ENCODE results near the gene TYW1B.
"Not testable (repeated sequence)": the region's sequence is repeated elsewhere in the genome, so short reads cannot be mapped to it uniquely, and the experiment has no call there.

Gene TYW1B

GRCh38 chr7:72753781-72754180 lies 74.2 kb downstream of the TYW1B start:
- DNase-seq: no peak

DNA sequence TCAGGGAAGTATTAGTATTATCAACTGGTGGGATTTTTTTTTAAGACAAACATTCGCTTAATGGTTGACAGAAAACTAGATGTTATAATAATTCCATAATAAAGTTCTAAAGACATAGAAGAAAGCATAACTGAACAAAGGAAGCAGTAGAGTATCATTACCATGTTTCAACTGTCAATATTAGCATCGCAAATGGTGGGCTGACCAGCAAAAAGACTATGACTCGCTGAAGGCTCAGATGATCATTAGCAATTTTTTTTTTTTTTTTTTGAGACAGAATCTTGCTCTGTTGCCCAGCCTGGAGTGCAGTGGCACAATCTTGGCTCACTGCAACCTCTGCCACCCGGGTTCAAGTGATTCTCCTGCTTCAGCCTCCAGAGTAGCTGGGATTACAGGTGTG lies 74.8 kb downstream of the TYW1B start:
- not testable (repeated sequence) for DNase-seq

GRCh38 chr7:72751978-72752377 lies 76.0 kb downstream of the TYW1B start:
- DNase-seq: no peak

DNA sequence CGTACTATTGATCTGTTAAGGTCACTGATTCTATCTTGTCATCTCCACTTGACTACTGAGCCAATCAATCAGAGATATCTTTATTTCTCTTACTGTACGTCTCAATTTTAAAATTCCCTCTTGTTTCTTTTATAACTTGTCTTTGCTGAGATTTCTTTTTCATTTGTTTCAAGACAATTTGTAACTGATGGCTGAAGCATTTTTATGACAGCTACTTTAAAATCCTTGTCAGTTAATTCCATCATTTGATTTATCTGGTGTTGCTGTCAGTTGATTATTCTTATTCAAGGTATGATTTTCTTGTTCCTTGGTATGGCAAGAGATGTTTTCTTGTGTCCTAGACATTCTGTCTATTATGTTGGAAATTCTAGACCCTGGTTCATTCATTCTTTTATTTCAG lies 76.6 kb downstream of the TYW1B start:
- no peak for DNase-seq

DNA sequence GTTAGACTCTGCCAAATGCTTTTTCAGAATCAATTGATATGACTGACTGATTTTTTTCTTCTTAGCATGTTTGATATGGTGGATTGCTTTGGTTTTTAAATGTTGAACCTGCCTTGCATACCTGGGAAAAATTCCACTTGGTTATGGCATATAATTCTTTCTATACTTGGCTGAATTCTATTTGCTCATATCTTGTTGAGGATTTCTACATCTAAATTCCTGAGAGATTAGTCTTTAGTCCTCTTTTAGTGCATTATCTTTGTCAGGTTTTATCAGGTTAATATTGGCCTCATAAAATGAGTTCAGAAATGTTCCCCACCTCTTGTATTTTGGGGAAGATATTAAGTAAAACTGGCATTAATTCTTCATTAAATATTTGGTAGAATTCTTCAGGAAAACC lies 79.4 kb downstream of the TYW1B start:
- DNase-seq: not testable (repeated sequence)

DNA sequence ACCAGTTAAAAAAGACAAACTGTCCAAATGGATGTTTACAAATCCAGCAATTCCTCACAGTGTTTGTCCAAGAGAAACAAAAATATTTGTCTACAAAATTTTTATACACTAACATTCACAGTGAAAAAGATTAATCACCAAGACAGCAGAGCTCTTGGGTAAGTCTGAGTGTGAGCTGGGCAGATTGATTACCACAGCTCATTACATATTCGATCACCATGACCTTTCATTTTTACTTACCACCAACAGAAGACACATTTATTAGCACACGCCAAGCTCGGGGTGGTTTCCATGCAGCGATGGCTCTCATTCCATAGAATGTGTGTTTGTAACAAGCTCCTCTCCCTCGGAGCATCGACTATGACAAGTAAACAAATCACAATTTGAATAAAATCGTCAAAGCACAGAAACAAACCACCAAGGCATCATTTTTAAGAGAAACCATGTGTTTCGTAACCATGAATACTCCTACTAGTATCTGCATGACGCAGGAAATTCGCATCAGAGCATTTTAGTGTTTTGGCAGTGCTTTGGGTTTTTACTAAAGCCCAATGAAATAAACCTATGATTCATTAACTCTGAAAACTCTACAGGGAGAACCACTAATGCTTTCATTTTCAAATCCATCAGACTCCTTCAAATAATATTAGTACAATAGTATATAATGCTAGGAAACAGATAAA lies 83.6 kb downstream of the TYW1B start:
- DNase-seq: not testable (repeated sequence)

DNA sequence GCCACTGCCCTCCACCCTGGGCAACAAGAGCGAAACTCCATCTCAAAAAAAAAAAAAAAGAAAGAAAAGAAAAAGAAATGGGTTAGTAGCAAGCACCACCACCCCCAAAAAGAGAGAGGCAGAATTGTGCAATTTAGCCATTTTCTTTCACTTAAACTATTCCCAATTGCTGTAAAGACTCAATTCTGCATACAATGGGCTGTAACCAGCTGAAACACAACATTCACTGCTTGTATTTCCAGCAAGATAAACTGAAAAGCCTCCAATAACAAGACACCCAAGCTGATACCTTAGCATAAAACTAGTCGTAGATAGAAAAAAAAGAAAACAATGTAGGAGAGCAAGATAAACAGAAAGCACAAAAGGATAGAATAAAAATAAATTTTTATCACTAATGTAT lies 84.2 kb downstream of the TYW1B start:
- DNase-seq: not testable (repeated sequence)

GRCh38 chr7:72739716-72740115 lies 88.3 kb downstream of the TYW1B start:
- not testable (repeated sequence) for DNase-seq

DNA sequence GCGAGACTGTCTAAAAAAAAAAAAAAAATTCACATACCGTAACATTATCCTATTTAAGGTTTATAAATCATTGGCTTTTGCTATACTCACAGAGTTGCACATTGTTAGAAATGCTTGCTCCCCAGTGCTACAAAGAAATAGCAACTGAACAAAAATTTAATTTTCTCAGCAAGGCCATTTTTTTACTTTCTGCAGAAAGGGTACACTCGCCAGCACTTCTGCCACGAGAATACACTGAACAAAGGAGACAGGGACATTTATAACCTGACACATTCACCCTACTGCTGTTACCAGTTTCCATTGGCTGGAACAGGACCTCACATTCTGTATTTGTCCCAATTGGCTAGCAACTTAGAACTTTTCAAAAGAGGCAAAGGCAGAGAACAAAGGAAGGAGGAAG lies 92.1 kb downstream of the TYW1B start:
- DNase-seq: not testable (repeated sequence)

DNA sequence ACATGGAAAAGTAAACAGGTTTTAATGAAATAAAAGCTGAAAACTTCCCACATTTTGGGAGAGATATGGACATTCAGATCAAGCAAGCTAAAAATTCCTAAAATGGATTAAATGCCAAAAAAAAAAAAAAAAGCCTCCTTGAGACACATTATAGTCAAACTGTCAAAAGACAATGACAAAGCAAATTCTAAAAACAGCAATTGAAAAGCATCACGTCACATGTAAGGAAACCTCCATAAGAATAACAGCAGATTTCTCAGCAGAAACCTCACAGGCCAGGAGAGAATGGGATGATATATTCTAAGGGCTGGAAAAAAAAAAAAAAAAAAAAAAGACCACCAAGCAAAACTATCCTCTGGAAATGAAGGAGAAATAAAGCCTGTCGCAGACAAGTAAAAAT lies 97.2 kb downstream of the TYW1B start:
- not testable (repeated sequence) for DNase-seq

DNA sequence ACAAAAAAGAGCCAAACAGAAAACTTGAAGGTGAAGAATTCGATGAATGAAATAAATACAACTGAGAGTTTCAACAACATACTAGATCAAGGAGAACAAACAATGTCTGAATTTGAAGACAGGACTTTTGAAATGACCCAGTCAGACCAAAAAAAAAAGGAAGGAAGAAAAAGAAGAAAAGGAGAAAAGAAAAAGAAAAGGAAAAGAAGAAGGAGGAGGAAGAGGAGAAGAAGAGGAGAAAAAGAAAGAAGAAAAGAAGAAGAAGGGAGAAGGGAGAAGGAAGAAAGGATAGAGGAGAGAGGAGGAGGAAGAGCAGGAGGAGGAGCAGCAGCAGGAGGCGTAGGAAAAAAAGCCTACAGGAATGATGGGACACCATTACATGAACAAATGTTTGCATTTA lies 97.6 kb downstream of the TYW1B start:
- not testable (repeated sequence) for DNase-seq

DNA sequence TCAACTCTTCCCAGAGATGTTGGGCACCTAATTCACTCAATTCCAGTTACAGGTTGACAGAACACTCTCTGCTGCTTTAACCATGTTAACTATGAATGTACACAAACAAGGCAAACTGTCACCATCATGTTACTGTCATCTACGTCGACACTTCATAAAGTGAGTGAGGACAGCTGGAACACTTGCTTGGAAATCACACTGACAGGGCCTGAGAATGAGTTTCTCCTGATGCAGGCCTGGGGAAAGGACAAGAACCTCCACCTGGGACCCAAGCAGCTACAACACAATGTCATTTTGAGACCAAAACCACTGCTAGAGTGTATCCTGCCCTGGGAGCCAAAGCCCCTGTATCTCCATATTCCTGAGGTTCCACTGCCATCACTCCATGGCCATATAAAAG lies 98.9 kb downstream of the TYW1B start:
- not testable (repeated sequence) for DNase-seq

DNA sequence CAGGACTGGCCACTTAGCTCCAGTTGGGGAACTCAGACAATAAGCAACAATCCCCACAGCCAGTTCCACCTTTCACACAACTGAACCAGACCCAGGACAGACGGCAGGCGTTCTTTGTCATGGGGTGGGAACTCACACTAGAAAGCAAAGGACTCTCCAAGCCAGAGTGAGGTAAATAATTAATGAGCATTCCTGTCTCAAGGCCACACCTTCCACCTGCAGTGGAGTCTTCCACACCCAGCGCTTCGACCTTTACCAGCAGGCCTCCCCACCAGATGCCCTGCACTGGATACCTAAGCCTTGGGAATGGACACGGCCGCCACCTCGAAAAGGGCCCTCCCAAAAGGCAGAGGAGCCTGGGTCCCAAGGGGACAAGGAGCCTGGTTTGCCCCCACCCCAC lies 105.3 kb downstream of the TYW1B start:
- not testable (repeated sequence) for DNase-seq

GRCh38 chr7:72720890-72721289 lies 107.1 kb downstream of the TYW1B start:
- DNase-seq: not testable (repeated sequence)

GRCh38 chr7:72717252-72717774 lies 110.7 kb downstream of the TYW1B start:
- not testable (repeated sequence) for DNase-seq

DNA sequence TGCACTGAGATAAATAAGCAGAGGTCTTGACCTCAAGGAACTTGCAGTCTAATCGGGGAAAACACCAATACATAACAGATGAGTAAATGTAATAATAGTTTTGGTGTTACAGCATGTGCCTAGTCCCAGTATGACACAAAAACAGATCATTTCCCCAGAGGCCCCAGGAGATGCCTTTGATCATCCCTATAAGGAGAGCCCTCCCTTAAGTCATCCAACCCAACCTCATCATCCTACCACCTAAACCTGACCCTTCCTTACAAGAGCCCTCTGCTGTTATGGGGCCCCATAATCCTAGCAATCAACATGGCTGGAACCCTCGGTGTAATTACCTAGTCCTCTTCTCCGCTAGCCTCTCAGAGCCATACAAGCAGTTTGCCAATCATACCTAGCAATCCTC lies 116.1 kb downstream of the TYW1B start:
- not testable (repeated sequence) for DNase-seq

DNA sequence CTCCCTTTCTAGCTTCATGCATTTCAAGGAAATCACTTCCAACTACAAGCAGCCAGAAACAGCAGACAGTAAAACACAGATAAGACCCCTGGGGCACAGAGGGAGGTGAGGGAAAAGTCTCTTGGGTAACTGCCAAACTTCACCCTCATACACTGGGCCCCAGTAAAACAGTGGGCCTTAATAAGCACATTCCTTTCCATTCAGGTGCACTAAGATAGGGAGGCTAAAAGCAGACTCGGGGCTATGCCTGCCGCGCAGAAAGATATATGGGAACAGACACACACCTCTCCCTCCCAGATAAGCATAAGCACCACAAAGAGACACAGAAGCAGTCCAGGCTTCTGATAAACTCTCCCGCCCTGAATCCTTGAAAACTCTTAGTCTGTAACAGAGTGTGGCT lies 117.0 kb downstream of the TYW1B start:
- no peak for DNase-seq

- DNase-seq: no peak
Measured at GRCh38 chr7:72709909-72710308, 118.1 kb downstream of the TYW1B start.

DNA sequence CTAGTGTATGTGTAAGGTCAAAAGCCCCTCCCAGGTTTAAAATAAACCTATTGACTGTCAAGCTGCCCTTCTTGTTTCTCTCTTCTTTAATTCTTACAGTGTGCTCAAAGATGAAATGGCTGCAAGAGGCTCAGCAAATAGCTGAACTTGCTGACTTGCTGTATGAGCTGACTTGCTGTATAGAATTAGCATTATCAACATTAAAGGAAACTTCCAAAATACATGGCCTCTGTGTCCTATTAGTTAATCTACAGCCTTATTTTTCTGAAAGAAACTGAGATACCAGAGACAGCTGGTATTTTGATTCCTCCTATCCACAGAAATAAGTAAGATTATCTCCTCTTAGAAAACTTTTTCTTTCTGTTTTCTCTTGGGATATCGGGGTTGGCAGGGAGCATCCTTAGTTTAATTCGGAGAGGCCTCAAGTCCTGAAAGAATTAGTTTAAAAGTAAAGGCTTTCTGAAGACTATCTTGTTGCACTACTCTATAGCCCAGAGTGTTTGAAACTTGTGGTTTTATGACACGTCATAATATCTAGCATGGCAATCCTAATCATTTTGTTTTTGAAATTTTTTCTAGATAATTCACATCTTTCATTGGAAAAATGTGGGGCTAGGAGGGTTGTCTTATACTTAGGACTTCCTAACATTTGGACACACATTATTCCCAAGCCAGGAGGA lies 119.5 kb downstream of the TYW1B start:
- DNase-seq: not testable (repeated sequence)

GRCh38 chr7:72706521-72706920 lies 121.5 kb downstream of the TYW1B start:
- no peak for DNase-seq

DNA sequence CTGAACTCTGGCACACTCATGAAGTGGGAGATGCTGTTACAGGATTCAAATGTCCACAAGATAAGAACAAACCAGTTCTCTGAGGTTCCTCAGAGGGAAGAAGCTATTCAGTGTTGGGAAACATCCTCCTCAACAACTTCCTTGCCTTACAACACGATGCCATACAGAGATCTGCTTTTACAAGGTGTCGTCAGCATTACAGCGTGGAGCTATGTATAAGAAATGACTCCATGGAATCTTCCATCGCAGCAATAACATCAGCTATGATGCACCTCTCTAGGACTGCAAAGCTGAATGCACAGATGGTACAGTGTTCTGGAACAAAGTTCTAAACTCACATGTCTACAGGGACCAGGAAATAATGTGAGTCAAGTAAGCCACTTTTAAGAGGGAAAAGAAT lies 122.3 kb downstream of the TYW1B start:
- DNase-seq: not testable (repeated sequence)

DNA sequence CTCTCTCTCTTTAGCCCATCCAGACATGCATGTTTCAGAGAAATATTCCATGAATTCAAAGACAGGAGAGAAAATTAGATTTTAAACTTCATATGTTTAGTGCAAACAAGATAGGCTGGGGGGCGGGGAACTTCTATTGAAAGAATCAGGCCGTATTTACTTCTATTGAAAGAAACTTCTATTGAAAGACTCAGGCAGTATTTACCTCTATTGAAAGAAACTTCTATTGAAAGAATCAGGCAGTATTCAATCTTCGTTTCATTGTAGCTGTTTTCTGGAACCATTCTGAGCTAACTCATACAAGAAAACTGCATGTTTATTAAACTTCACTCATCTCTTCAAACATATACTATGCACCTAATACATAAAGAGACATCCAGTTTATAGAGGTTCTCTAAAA lies 123.1 kb downstream of the TYW1B start:
- no peak for DNase-seq

DNA sequence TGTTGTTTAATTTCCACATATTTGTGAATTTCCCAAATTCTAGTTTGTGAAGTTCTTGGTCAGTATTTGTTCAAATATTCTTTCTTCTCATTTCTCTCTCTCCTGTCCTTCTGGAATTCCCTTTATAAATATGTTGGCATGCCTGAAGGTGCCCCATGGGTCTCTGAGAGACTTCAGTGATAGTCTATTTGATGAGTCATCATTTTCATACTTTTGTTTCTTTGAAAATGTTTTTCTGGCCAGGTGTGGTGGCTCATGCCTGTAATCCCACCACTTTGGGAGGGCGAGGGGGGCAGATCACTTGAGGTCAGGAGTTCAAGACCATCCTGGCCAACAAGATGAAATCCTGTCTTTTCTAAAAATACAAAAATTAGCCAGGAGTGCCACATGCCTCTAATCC lies 127.5 kb downstream of the TYW1B start:
- DNase-seq: not testable (repeated sequence)

GRCh38 chr7:72697066-72697465 lies 130.9 kb downstream of the TYW1B start:
- DNase-seq: not testable (repeated sequence)
